HEK293 (cell line): ENCODE data around the gene ARHGAP22.

Experiments
- CTCF ChIA-PET: fragments of 350-600 bp; formaldehyde crosslinking; extraction: SDS; loops from one replicate; lab custom pipeline; 2021; ENCODE audit warnings: antibody characterized with exemption; lab: Yijun Ruan, JAX
- POLR2A ChIA-PET: fragments of 300-600 bp; formaldehyde crosslinking; extraction: SDS; loops from one replicate; lab custom pipeline; 2020; ENCODE audit warnings: antibody characterized with exemption, inconsistent platforms; lab: Yijun Ruan, JAX
- H3K27ac ChIP-seq: fragments of 200-500 bp; sonication (Bioruptor generic); 2 replicates; pipeline ENCODE4 v1.5.1; 2014; ENCODE audit warnings: low read depth, low read length, control low read depth, inconsistent platforms; ENCODE audit errors: extremely low read depth
- H3K36me3 ChIP-seq, 2 experiments: fragments of 200-500 bp in 1 of 2; sonication (Bioruptor generic) in 1 of 2; 1 replicate in 1 of 2; 2 replicates in 1 of 2; pipeline ENCODE4 v1.5.1; 2014 to 2017; ENCODE audit warnings: inconsistent platforms in 2 of 2, low read length in 2 of 2; ENCODE audit not compliant: control insufficient read depth in 2 of 2, insufficient read depth in 1 of 2
- H3K4me1 ChIP-seq: fragments of 200-500 bp; sonication (Bioruptor generic); 2 replicates; pipeline ENCODE4 v1.5.1; 2014; ENCODE audit warnings: mild to moderate bottlenecking, low read length, inconsistent platforms; ENCODE audit not compliant: control insufficient read depth, insufficient read depth
- H3K4me3 ChIP-seq: 2 replicates; pipeline ENCODE4 v1.5.1; 2011; ENCODE audit warnings: low read depth, mild to moderate bottlenecking, control low read depth, low read length, moderate library complexity
- H3K9me3 ChIP-seq: fragments of 200-500 bp; sonication (Bioruptor generic); 2 replicates; pipeline ENCODE4 v1.5.1; 2014; ENCODE audit warnings: low read depth, low read length, inconsistent platforms; ENCODE audit not compliant: control insufficient read depth, insufficient read depth
- BCL11B ChIP-seq: fragments of 450-650 bp; formaldehyde crosslinking; IDR thresholded peaks from 2 replicates; pipeline ENCODE4 v1.5.1; 2016; ENCODE audit warnings: low read depth, missing biosample characterization, missing genetic modification characterization
- GLIS1 ChIP-seq: fragments of 450-650 bp; formaldehyde crosslinking; IDR thresholded peaks from 2 replicates; pipeline ENCODE4 v1.5.1; 2016; ENCODE audit warnings: missing biosample characterization, missing genetic modification characterization
- HOXD13 ChIP-seq: sonication (generic); formaldehyde crosslinking; IDR thresholded peaks from 2 replicates; pipeline ENCODE4 v1.8.0; 2022; ENCODE audit warnings: missing genetic modification reagents, borderline replicate concordance
- MZF1 ChIP-seq: fragments of 450-650 bp; formaldehyde crosslinking; IDR thresholded peaks from 2 replicates; pipeline ENCODE4 v1.5.1; 2017; ENCODE audit warnings: missing biosample characterization, missing genetic modification characterization, borderline replicate concordance
- PRDM1 ChIP-seq: fragments of 450-650 bp; formaldehyde crosslinking; IDR thresholded peaks from 2 replicates; pipeline ENCODE4; 2016; ENCODE audit warnings: missing biosample characterization, missing genetic modification characterization
- ZBTB48 ChIP-seq: fragments of 450-650 bp; formaldehyde crosslinking; IDR thresholded peaks from 2 replicates; pipeline ENCODE4 v1.5.1; 2016; ENCODE audit warnings: missing biosample characterization, missing genetic modification characterization
- ZFP41 ChIP-seq: fragments of 450-650 bp; formaldehyde crosslinking; IDR thresholded peaks from 2 replicates; pipeline ENCODE4 v1.5.1; 2016; ENCODE audit warnings: missing biosample characterization, missing genetic modification characterization, borderline replicate concordance
- ZNF169 ChIP-seq: fragments of 450-650 bp; formaldehyde crosslinking; IDR thresholded peaks from 2 replicates; pipeline ENCODE4 v1.5.1; 2016; ENCODE audit warnings: missing biosample characterization, missing genetic modification characterization
- ZNF302 ChIP-seq: fragments of 450-650 bp; formaldehyde crosslinking; IDR thresholded peaks from 2 replicates; pipeline ENCODE4 v1.5.1; 2016; ENCODE audit warnings: missing biosample characterization, missing genetic modification characterization, low read depth
- ZNF335 ChIP-seq: fragments of 450-650 bp; formaldehyde crosslinking; conservative IDR thresholded peaks from 2 replicates; pipeline ENCODE4 v1.5.1; 2016; ENCODE audit warnings: missing biosample characterization, missing genetic modification characterization
- ZNF391 ChIP-seq: fragments of 450-650 bp; formaldehyde crosslinking; IDR thresholded peaks from 2 replicates; pipeline ENCODE4 v1.5.1; 2016; ENCODE audit warnings: low read depth, missing biosample characterization, missing genetic modification characterization, borderline replicate concordance
- ZNF433 ChIP-seq: fragments of 450-650 bp; formaldehyde crosslinking; IDR thresholded peaks from 2 replicates; pipeline ENCODE4 v1.5.1; 2016; ENCODE audit warnings: missing biosample characterization, missing genetic modification characterization, low read depth
- ZNF549 ChIP-seq: fragments of 450-650 bp; IDR thresholded peaks from 2 replicates; pipeline ENCODE4 v1.5.1; 2018; ENCODE audit warnings: missing biosample characterization, missing genetic modification characterization, mild to moderate bottlenecking, inconsistent platforms, moderate library complexity
- ZNF777 ChIP-seq: fragments of 450-650 bp; formaldehyde crosslinking; IDR thresholded peaks from 2 replicates; pipeline ENCODE4 v1.5.1; 2017; ENCODE audit warnings: missing biosample characterization, missing genetic modification characterization, borderline replicate concordance
- ZNF830 ChIP-seq: fragments of 450-650 bp; IDR thresholded peaks from 2 replicates; pipeline ENCODE4 v1.5.0; 2018; ENCODE audit warnings: missing biosample characterization, missing genetic modification characterization, low read depth, mild to moderate bottlenecking, moderate library complexity
- ZNF843 ChIP-seq: fragments of 450-650 bp; formaldehyde crosslinking; IDR thresholded peaks from 2 replicates; pipeline ENCODE4 v1.5.1; 2016; ENCODE audit warnings: missing biosample characterization, missing genetic modification characterization
- TF ChIP-seq, protein P1 (sequence below): fragments of 450-650 bp; formaldehyde crosslinking; IDR thresholded peaks from 2 replicates; pipeline ENCODE4 v1.5.1; 2016; ENCODE audit warnings: missing biosample characterization, missing genetic modification characterization, low read depth
- TF ChIP-seq, protein P2 (sequence below): fragments of 450-650 bp; formaldehyde crosslinking; IDR thresholded peaks from 2 replicates; pipeline ENCODE4 v1.5.1; 2017; ENCODE audit warnings: missing biosample characterization, missing genetic modification characterization
- TF ChIP-seq, protein P3 (sequence below): fragments of 450-650 bp; formaldehyde crosslinking; IDR thresholded peaks from 2 replicates; pipeline ENCODE4 v1.5.1; 2016; ENCODE audit warnings: missing biosample characterization, missing genetic modification characterization
- TF ChIP-seq, protein P4 (sequence below): fragments of 450-650 bp; formaldehyde crosslinking; IDR thresholded peaks from 2 replicates; pipeline ENCODE4 v1.5.1; 2016; ENCODE audit warnings: missing biosample characterization, missing genetic modification characterization

ARHGAP22 gene

DNA sequence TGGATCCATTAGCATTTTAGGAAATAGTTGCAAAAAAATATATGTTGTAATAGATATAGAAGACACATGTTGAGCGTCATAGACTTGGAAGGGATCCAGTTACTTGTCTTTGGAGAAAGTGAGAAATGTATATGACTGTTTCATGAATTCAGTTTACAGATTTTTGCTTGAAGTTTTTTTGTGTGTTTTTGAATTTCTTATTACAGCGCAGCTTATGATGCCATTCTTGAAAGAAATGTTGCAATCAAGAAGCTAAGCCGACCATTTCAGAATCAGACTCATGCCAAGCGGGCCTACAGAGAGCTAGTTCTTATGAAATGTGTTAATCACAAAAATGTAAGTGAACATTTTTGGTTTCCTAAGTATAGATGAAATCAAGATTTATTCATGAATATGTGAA lies 200.2 kb downstream of the ARHGAP22 start (continued):
- TF ChIP-seq, protein P1, sequence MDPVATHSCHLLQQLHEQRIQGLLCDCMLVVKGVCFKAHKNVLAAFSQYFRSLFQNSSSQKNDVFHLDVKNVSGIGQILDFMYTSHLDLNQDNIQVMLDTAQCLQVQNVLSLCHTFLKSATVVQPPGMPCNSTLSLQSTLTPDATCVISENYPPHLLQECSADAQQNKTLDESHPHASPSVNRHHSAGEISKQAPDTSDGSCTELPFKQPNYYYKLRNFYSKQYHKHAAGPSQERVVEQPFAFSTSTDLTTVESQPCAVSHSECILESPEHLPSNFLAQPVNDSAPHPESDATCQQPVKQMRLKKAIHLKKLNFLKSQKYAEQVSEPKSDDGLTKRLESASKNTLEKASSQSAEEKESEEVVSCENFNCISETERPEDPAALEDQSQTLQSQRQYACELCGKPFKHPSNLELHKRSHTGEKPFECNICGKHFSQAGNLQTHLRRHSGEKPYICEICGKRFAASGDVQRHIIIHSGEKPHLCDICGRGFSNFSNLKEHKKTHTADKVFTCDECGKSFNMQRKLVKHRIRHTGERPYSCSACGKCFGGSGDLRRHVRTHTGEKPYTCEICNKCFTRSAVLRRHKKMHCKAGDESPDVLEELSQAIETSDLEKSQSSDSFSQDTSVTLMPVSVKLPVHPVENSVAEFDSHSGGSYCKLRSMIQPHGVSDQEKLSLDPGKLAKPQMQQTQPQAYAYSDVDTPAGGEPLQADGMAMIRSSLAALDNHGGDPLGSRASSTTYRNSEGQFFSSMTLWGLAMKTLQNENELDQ (tag by site-specific recombination), result no peak
- TF ChIP-seq ZNF549 (tag by site-specific recombination), result no peak

- Histone ChIP-seq H3K4me1 (peaks cover 8% of the 10 kb centered on the region; the same call in 1 of the 2 replicates), H3K27ac (no peak overlapping the region), H3K36me3 (no peaks in the 10 kb centered on the region), H3K9me3 (no peaks in the 10 kb centered on the region), H3K4me3 (no peak overlapping the region)
- ChIA-PET CTCF (interaction anchor here (0.5 kb wide), 1 partner anchor 39 kb away, joined by 5 read pairs; no protein-coding TSS in a partner anchor), POLR2A (no interaction called here)
- no peak for TF ChIP-seq BCL11B
- TF ChIP-seq HOXD13, result no peak
- TF ChIP-seq ZBTB48 (tag by site-specific recombination), result no peak
- no peak for TF ChIP-seq ZNF169 (tag by site-specific recombination)
- TF ChIP-seq, protein P1 (tag by site-specific recombination), result no peak
These were observed 204.0 kb downstream of the ARHGAP22 start for GRCh38 chr10:48400850-48401220.

DNA sequence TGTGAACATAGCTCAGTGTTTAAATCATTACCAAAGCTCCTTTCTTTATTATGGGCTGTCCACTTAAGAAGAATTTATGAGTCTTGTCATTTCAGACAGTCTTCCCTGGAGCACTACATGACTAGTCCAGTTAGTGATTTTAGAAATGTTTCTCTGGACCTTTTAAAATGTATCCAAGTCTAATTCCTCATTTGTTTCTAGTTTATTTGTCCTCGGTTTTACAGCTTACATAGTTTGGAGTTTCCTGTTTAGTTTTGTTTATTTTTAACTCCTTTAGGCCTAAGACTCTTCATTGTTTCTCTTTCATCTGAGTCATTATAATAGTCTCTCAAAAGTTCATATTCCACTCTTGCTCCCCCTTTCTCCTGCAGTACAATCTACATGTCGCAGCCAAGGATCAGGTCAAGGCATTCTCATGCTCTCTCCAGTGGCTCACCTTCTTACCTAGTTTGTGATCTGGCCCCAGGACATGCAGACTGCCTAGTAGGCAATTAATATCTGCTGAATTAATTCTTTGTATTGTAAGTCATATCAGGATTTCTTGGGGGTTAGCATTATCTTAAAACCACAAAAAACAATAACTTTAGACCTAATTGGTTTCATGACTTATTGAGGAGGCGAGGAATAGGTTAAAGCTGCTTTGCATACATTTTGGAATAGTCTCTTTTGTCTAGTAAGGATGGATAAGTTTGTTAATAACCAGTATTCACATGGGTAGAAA lies 204.6 kb downstream of the ARHGAP22 start:
- no peaks in the 10 kb centered on the region for H3K36me3 ChIP-seq
- POLR2A ChIA-PET, result no interaction called here
- H3K4me3 ChIP-seq, result no peak overlapping the region
- TF ChIP-seq GLIS1, result no peak
- TF ChIP-seq PRDM1, result peak; percentile 32; the same call in 1 of the 2 replicates
- no peaks in the 10 kb centered on the region for H3K9me3 ChIP-seq
- CTCF ChIA-PET, result interaction anchor here (0.8 to 1.1 kb wide), 3 partner anchors 18 to 44 kb away, joined by 3 read pairs; no protein-coding TSS in a partner anchor
- H3K27ac ChIP-seq, result no peak overlapping the region
- H3K4me1 ChIP-seq, result peaks cover 8% of the 10 kb centered on the region; the same call in 1 of the 2 replicates

GRCh38 chr10:48399551-48399950 lies 205.3 kb downstream of the ARHGAP22 start:
- POLR2A ChIA-PET, result no interaction called here
- no peaks in the 10 kb centered on the region for H3K9me3 ChIP-seq
- TF ChIP-seq MZF1 (tag by site-specific recombination), result no peak
- TF ChIP-seq, protein P2, sequence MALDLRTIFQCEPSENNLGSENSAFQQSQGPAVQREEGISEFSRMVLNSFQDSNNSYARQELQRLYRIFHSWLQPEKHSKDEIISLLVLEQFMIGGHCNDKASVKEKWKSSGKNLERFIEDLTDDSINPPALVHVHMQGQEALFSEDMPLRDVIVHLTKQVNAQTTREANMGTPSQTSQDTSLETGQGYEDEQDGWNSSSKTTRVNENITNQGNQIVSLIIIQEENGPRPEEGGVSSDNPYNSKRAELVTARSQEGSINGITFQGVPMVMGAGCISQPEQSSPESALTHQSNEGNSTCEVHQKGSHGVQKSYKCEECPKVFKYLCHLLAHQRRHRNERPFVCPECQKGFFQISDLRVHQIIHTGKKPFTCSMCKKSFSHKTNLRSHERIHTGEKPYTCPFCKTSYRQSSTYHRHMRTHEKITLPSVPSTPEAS (tag by site-specific recombination), result no peak
- TF ChIP-seq, protein P3, sequence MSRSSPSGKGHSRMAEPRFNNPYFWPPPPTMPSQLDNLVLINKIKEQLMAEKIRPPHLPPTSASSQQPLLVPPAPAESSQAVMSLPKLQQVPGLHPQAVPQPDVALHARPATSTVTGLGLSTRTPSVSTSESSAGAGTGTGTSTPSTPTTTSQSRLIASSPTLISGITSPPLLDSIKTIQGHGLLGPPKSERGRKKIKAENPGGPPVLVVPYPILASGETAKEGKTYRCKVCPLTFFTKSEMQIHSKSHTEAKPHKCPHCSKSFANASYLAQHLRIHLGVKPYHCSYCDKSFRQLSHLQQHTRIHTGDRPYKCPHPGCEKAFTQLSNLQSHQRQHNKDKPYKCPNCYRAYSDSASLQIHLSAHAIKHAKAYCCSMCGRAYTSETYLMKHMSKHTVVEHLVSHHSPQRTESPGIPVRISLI, result no peak
- no peak for TF ChIP-seq ZFP41 (tag by site-specific recombination)
- no peak for TF ChIP-seq ZNF830 (tag by site-specific recombination)
- TF ChIP-seq ZNF843 (tag by site-specific recombination), result no peak
- TF ChIP-seq, protein P4, sequence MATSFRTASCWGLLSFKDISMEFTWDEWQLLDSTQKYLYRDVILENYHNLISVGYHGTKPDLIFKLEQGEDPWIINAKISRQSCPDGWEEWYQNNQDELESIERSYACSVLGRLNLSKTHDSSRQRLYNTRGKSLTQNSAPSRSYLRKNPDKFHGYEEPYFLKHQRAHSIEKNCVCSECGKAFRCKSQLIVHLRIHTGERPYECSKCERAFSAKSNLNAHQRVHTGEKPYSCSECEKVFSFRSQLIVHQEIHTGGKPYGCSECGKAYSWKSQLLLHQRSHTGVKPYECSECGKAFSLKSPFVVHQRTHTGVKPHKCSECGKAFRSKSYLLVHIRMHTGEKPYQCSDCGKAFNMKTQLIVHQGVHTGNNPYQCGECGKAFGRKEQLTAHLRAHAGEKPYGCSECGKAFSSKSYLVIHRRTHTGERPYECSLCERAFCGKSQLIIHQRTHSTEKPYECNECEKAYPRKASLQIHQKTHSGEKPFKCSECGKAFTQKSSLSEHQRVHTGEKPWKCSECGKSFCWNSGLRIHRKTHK (tag by site-specific recombination), result no peak
- TF ChIP-seq ZNF391 (tag by site-specific recombination), result no peak
- no peak for TF ChIP-seq ZNF302 (tag by site-specific recombination)
- no peak for TF ChIP-seq ZNF433
- no peak for TF ChIP-seq ZNF777 (tag by site-specific recombination)
- TF ChIP-seq ZNF335 (tag by site-specific recombination), result no peak

More at GRCh38 chr10:48399551-48399950, 205.3 kb downstream of the ARHGAP22 start:
- Histone ChIP-seq H3K4me1 (peaks cover 8% of the 10 kb centered on the region; the same call in 1 of the 2 replicates), H3K36me3 (no peaks in the 10 kb centered on the region), H3K4me3 (no peak overlapping the region), H3K27ac (no peak overlapping the region)
- CTCF ChIA-PET, result interaction anchor here (0.6 to 1.1 kb wide), 5 partner anchors 17 to 110 kb away, joined by 3 read pairs; no protein-coding TSS in a partner anchor
